Bronchial epithelial cell (primary cell): ENCODE measurements around the gene NUP93. TPM values are rescaled to one million over a fixed set of nuclear protein-coding genes. Genes with fewer than 3 reads are reported as not detected.
"Not testable (repeated sequence)": the region's sequence is repeated elsewhere in the genome, so short reads cannot be mapped to it uniquely, and the experiment has no call there.

Source experiments
- DNase-seq: peaks from one replicate; pipeline ENCODE4 v3.0.0-alpha.2; 2010; ENCODE audit warnings: low read depth
- FAIRE-seq: peaks from 2 replicates; lab custom pipeline; 2011; peaks lifted over from hg19 to GRCh38; lab: Jason Lieb, UNC
- H3K27me3 ChIP-seq: 2 replicates; pipeline ENCODE4 v1.5.1; 2011; ENCODE audit warnings: low read length; ENCODE audit not compliant: control insufficient read depth, insufficient read depth
- H3K36me3 ChIP-seq: 2 replicates; pipeline ENCODE4 v1.5.1; 2011; ENCODE audit warnings: low read length; ENCODE audit not compliant: control insufficient read depth, insufficient read depth
- H3K4me3 ChIP-seq: 2 replicates; pipeline ENCODE4 v1.5.1; 2011; ENCODE audit warnings: mild to moderate bottlenecking, low read depth, low read length, control low read depth
- CTCF ChIP-seq: IDR thresholded peaks from 2 replicates; pipeline ENCODE4 v1.5.1; 2011; ENCODE audit warnings: mild to moderate bottlenecking, moderate library complexity, low read length, control low read depth, inconsistent platforms; ENCODE audit not compliant: insufficient read depth, severe bottlenecking
- total RNA-seq: library from RNA; depleted of rRNA; stranded (reverse); fragments of >200 nt; gene quantifications from 2 replicates; pipeline ENCODE4 v1.2.1, GENCODE V29; 2014

Gene NUP93
- total RNA-seq, 1 donor from 2014 or later, result 47.4 TPM

GRCh38 chr16:56868175-56868574, 138.2 kb downstream of the NUP93 start:
- no peaks in the 10 kb centered on the region for H3K36me3 ChIP-seq
- no peak overlapping the region for H3K4me3 ChIP-seq
- H3K27me3 ChIP-seq, result no peaks in the 10 kb centered on the region
- FAIRE-seq (no peak), DNase-seq (no peak)
- no peak for TF ChIP-seq CTCF

- H3K36me3 ChIP-seq, FAIRE-seq, DNase-seq, H3K4me3 ChIP-seq, H3K27me3 ChIP-seq: not testable (repeated sequence)
These were observed 138.8 kb downstream of the NUP93 start for GRCh38 chr16:56868766-56869165.

- peak; percentile 33 for TF ChIP-seq CTCF
These were observed 139.8 kb downstream of the NUP93 start for GRCh38 chr16:56869513-56870275.

GRCh38 chr16:56870276-56870888, 140.5 kb downstream of the NUP93 start:
- DNase-seq (no peak), FAIRE-seq (no peak)
- Histone ChIP-seq H3K27me3 (no peaks in the 10 kb centered on the region), H3K4me3 (no peak overlapping the region), H3K36me3 (no peaks in the 10 kb centered on the region)
- no peak for TF ChIP-seq CTCF

More at GRCh38 chr16:56869513-56870275, 139.8 kb downstream of the NUP93 start:
- Histone ChIP-seq H3K4me3 (no peak overlapping the region), H3K27me3 (no peaks in the 10 kb centered on the region), H3K36me3 (no peaks in the 10 kb centered on the region)
- no peak for FAIRE-seq
- no peak for DNase-seq

GRCh38 chr16:56871172-56871593, 141.3 kb downstream of the NUP93 start:
- FAIRE-seq (no peak), DNase-seq (peak; percentile 29)
- Histone ChIP-seq H3K36me3 (no peaks in the 10 kb centered on the region), H3K27me3 (no peaks in the 10 kb centered on the region), H3K4me3 (no peak overlapping the region)
- no peak for TF ChIP-seq CTCF

GRCh38 chr16:56872863-56873391, 143.0 kb downstream of the NUP93 start:
- no peak for FAIRE-seq
- Histone ChIP-seq H3K4me3 (no peak overlapping the region), H3K27me3 (no peaks in the 10 kb centered on the region), H3K36me3 (no peaks in the 10 kb centered on the region)
- DNase-seq, result no peak
- TF ChIP-seq CTCF, result no peak
